SK-N-SH (cell line): ENCODE measurements around the gene CD46. TPM values are rescaled to one million over a fixed set of nuclear protein-coding genes. Genes with fewer than 3 reads are reported as not detected.

Experiments used
- CTCF ChIA-PET: fragments of 300-600, 350-600 bp; formaldehyde crosslinking; extraction: SDS; loops from one replicate; lab custom pipeline; 2021; lab: Yijun Ruan, JAX
- POLR2A ChIA-PET: fragments of 350-600 bp; sonication (Branson Sonifier 250); formaldehyde crosslinking; extraction: SDS; loops from one replicate; lab custom pipeline; 2020; ENCODE audit warnings: antibody characterized with exemption, inconsistent platforms; lab: Yijun Ruan, JAX
- DNase-seq: peaks from one replicate; pipeline ENCODE4 v3.0.0; 2012
- H2AFZ ChIP-seq: fragments of 200-600 bp; sonication (generic); 2 replicates; pipeline ENCODE4 v1.8.1; 2016; ENCODE audit warnings: antibody characterized with exemption, mild to moderate bottlenecking, low read depth
- H3F3A ChIP-seq: fragments of 200-600 bp; sonication (generic); replicated peaks from 2 replicates; pipeline ENCODE3; 2016; ENCODE audit warnings: antibody characterized with exemption, mild to moderate bottlenecking; ENCODE audit not compliant: insufficient read depth
- H3K27ac ChIP-seq, 2 experiments: fragments of 200-500 bp in 1 of 2; fragments of 200-600 bp in 1 of 2; sonication (Bioruptor generic) in 1 of 2; sonication (generic), shearing (Covaris generic) in 1 of 2; 2 replicates each; pipeline versions ENCODE4 v1.5.1 to v1.6.1; 2014 to 2016; ENCODE audit warnings: low read depth in 2 of 2, inconsistent platforms in 1 of 2, low read length in 1 of 2, mild to moderate bottlenecking in 1 of 2, mixed read lengths in 1 of 2
- H3K27me3 ChIP-seq: fragments of 200-600 bp; sonication (generic), shearing (Covaris generic); 2 replicates; pipeline ENCODE4 v1.6.1; 2016; ENCODE audit warnings: mixed run types; ENCODE audit not compliant: insufficient read depth
- H3K36me3 ChIP-seq, 2 experiments: fragments of 200-500 bp in 1 of 2; fragments of 200-600 bp in 1 of 2; sonication (Bioruptor generic) in 1 of 2; sonication (generic) in 1 of 2; replicated peaks in 1 of 2; 2 replicates each; pipeline versions ENCODE3 to v1.5.1; 2014 to 2016; ENCODE audit warnings: low read length in 1 of 2, mild to moderate bottlenecking in 1 of 2; ENCODE audit not compliant: insufficient read depth in 2 of 2, control insufficient read depth in 1 of 2
- H3K4me1 ChIP-seq, 2 experiments: fragments of 200-500 bp in 1 of 2; fragments of 200-600 bp in 1 of 2; sonication (Bioruptor generic) in 1 of 2; sonication (generic), shearing (Covaris generic) in 1 of 2; 2 replicates each; pipeline versions ENCODE4 v1.5.1 to v1.6.1; 2014 to 2016; ENCODE audit warnings: low read depth in 1 of 2, low read length in 1 of 2, mixed run types in 1 of 2; ENCODE audit not compliant: insufficient read depth in 2 of 2, control insufficient read depth in 1 of 2
- H3K4me2 ChIP-seq: fragments of 200-600 bp; sonication (generic), shearing (Covaris generic); 2 replicates; pipeline ENCODE4 v1.6.1; 2017; ENCODE audit warnings: mixed run types
- H3K4me3 ChIP-seq, 2 experiments: fragments of 200-500 bp in 1 of 2; fragments of 200-600 bp in 1 of 2; sonication (Bioruptor generic) in 1 of 2; sonication (generic), shearing (Covaris generic) in 1 of 2; 2 replicates each; pipeline versions ENCODE4 v1.5.1 to v1.8.1; 2014 to 2016; ENCODE audit warnings: low read depth in 2 of 2, inconsistent platforms in 1 of 2, low read length in 1 of 2, mild to moderate bottlenecking in 1 of 2, mixed read lengths in 1 of 2, moderate library complexity in 1 of 2
- H3K79me2 ChIP-seq: fragments of 200-600 bp; sonication (generic); 2 replicates; pipeline ENCODE4 v1.8.1; 2017; ENCODE audit warnings: mild to moderate bottlenecking; ENCODE audit not compliant: insufficient read depth
- H3K9ac ChIP-seq: fragments of 200-600 bp; sonication (generic); 2 replicates; pipeline ENCODE4 v1.6.1; 2017; ENCODE audit warnings: mixed run types
- H3K9me2 ChIP-seq: fragments of 200-600 bp; sonication (generic); 2 replicates; pipeline ENCODE4 v1.6.1; 2017; ENCODE audit warnings: mixed run types
- H3K9me3 ChIP-seq: fragments of 200-600 bp; sonication (generic); 2 replicates; pipeline ENCODE4 v1.6.1; 2017; ENCODE audit warnings: mixed run types, mild to moderate bottlenecking, moderate library complexity
- H4K20me1 ChIP-seq: fragments of 200-600 bp; sonication (generic); 2 replicates; pipeline ENCODE4 v1.6.1; 2017; ENCODE audit warnings: mild to moderate bottlenecking, mixed run types; ENCODE audit not compliant: insufficient read depth
- EZH2phosphoT487 ChIP-seq: fragments of 200-600 bp; sonication (generic); IDR thresholded peaks from 2 replicates; pipeline ENCODE4 v1.6.1; 2017; ENCODE audit warnings: low read depth, mixed run types, mild to moderate bottlenecking, antibody characterized with exemption, moderate library complexity, borderline replicate concordance
- GATA2 ChIP-seq: sonication (generic); formaldehyde crosslinking; IDR thresholded peaks from 2 replicates; pipeline ENCODE4 v1.5.0; 2020; ENCODE audit warnings: mild to moderate bottlenecking, missing genetic modification reagents
- POLR2AphosphoS5 ChIP-seq: IDR thresholded peaks from 2 replicates; pipeline ENCODE4 v1.6.1; 2012; ENCODE audit warnings: low read depth, low read length
- RAD21 ChIP-seq: IDR thresholded peaks from 2 replicates; pipeline ENCODE4 v1.6.1; 2012; ENCODE audit warnings: mild to moderate bottlenecking, low read length
- RCOR1 ChIP-seq: fragments of 150-350 bp; IDR thresholded peaks from 2 replicates; pipeline ENCODE4 v1.6.1; 2017; ENCODE audit warnings: antibody characterized with exemption, low read length
- SMC3 ChIP-seq: IDR thresholded peaks from 2 replicates; pipeline ENCODE4 v1.6.1; 2012; ENCODE audit warnings: low read depth, low read length, improper control_type of control experiment
- TCF12 ChIP-seq: IDR thresholded peaks from 2 replicates; pipeline ENCODE4 v1.4.0; 2012
- WGBS: methylation state at CpG from one replicate; pipeline ENCODE4 v1.1.6; 2017; ENCODE audit warnings: low lambda C conversion rate; 5-methylcytosine and 5-hydroxymethylcytosine counted together
- polyA plus RNA-seq, 3 experiments: library from polyadenylated mRNA; depleted of rRNA; stranded (reverse); fragments of >200 nt; gene quantifications; 2 replicates each; pipeline ENCODE4 v1.2.3, GENCODE V29; 2012
- TF ChIP-seq, protein P1 (sequence below): IDR thresholded peaks from 2 replicates; pipeline ENCODE4 v1.4.0; 2012; ENCODE audit warnings: low read depth, borderline replicate concordance
- TF ChIP-seq, protein P2 (sequence below): fragments of 200-600 bp; sonication (generic); IDR thresholded peaks from 2 replicates; pipeline ENCODE4 v1.6.1; 2017; ENCODE audit warnings: antibody characterized with exemption, mild to moderate bottlenecking, moderate library complexity

The CD46 gene
- polyA plus RNA-seq, 1 of the 3 experiments (the other 2 are of a cell fraction) = 56.0 TPM

DNA sequence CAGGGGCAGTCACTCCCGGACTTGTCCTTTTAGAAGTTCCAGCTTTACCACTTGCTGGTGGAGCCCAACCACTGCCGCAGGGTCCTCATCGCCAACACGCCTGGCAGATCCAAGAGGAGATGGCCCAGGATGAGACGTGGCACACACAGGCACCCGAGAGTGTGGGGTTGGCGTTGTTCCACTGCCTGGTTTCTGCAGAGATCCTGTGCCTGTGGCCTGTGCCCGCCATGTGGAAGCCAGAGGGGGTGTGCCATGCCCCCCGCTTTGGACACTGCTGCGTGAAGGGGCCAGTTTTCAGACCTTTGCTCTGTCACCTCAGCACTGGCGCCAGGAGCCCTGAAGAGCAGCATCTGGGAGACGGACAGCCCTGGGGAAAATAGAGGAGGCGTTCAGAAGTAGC is 10.8 kb downstream of the CD46 start:
- no peak for DNase-seq
- no peak overlapping the region for H3K4me2 ChIP-seq
- TF ChIP-seq RAD21 (no peak), TCF12 (no peak), RCOR1 (no peak), POLR2AphosphoS5 (no peak), EZH2phosphoT487 (no peak), SMC3 (no peak), GATA2 (CRISPR knock-in tag) (no peak)
- TF ChIP-seq, protein P1, sequence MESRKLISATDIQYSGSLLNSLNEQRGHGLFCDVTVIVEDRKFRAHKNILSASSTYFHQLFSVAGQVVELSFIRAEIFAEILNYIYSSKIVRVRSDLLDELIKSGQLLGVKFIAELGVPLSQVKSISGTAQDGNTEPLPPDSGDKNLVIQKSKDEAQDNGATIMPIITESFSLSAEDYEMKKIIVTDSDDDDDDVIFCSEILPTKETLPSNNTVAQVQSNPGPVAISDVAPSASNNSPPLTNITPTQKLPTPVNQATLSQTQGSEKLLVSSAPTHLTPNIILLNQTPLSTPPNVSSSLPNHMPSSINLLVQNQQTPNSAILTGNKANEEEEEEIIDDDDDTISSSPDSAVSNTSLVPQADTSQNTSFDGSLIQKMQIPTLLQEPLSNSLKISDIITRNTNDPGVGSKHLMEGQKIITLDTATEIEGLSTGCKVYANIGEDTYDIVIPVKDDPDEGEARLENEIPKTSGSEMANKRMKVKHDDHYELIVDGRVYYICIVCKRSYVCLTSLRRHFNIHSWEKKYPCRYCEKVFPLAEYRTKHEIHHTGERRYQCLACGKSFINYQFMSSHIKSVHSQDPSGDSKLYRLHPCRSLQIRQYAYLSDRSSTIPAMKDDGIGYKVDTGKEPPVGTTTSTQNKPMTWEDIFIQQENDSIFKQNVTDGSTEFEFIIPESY = no peak
- TF ChIP-seq, protein P2, sequence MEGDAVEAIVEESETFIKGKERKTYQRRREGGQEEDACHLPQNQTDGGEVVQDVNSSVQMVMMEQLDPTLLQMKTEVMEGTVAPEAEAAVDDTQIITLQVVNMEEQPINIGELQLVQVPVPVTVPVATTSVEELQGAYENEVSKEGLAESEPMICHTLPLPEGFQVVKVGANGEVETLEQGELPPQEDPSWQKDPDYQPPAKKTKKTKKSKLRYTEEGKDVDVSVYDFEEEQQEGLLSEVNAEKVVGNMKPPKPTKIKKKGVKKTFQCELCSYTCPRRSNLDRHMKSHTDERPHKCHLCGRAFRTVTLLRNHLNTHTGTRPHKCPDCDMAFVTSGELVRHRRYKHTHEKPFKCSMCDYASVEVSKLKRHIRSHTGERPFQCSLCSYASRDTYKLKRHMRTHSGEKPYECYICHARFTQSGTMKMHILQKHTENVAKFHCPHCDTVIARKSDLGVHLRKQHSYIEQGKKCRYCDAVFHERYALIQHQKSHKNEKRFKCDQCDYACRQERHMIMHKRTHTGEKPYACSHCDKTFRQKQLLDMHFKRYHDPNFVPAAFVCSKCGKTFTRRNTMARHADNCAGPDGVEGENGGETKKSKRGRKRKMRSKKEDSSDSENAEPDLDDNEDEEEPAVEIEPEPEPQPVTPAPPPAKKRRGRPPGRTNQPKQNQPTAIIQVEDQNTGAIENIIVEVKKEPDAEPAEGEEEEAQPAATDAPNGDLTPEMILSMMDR = no peak
- TF ChIP-seq, all 33 proteins: peak for 0
- Histone ChIP-seq H3K9me2 (no peaks in the 10 kb centered on the region), H3K4me3 (no peak overlapping the region), H3K27me3 (no peaks in the 10 kb centered on the region), H3K79me2 (no peaks in the 10 kb centered on the region), H3K27ac (no peak overlapping the region), H4K20me1 (no peaks in the 10 kb centered on the region), H3K36me3 (peaks cover 64 to 95% of the 10 kb centered on the region in 2 experiments), H2AFZ (no peak overlapping the region), H3K9ac (no peak overlapping the region), H3K4me1 (no peaks in the 10 kb centered on the region), H3K9me3 (no peaks in the 10 kb centered on the region), H3F3A (no peaks in the 10 kb centered on the region)
- ChIA-PET CTCF (interaction anchor here (0.6 to 1.5 kb wide), 3 partner anchors 10 to 87 kb away, joined by 3 to 4 read pairs (median 4); no protein-coding TSS in a partner anchor), POLR2A (no interaction called here)
- 98% methylated on average over 8 of the region's 13 CpGs for WGBS

DNA sequence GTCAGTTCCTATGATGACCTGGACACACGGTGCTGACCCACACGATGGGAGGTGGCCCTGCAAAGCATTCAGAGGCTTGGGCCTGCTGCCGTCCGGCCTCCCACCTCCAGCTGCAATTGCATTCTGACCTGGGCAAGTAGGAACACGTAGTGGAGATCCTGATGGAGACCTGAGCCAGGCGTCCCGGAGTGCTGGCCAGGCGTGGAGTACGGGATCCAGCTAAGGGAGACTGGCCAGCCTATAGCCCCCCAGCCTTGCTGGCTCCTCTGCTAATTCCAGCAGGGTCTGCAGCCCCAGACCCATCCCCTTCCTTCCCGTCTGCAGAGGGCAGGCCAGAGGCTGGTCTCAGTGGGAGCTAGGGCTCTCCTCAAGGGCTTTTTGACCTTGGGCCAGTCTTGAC is 11.2 kb downstream of the CD46 start:
- no peaks in the 10 kb centered on the region for H3K9me3 ChIP-seq
- no peaks in the 10 kb centered on the region for H3K4me1 ChIP-seq
- no peak overlapping the region for H3K4me3 ChIP-seq
- no peaks in the 10 kb centered on the region for H3K79me2 ChIP-seq
- no peak for TF ChIP-seq RCOR1
- TF ChIP-seq, all 33 proteins: peak for 0
- no peak overlapping the region for H3K27ac ChIP-seq
- 98% methylated on average over 6 of the region's 10 CpGs for WGBS
- POLR2A ChIA-PET = no interaction called here
- CTCF ChIA-PET = interaction anchor here (0.6 to 1.5 kb wide), 4 partner anchors 10 to 87 kb away, joined by 3 to 4 read pairs (median 4); no protein-coding TSS in a partner anchor
- H3K36me3 ChIP-seq = peaks cover 64 to 95% of the 10 kb centered on the region in 2 experiments
- H3K27me3 ChIP-seq = no peaks in the 10 kb centered on the region
- H3F3A ChIP-seq = no peaks in the 10 kb centered on the region
- H4K20me1 ChIP-seq = no peaks in the 10 kb centered on the region
- DNase-seq = no peak
- no peak overlapping the region for H2AFZ ChIP-seq
- no peaks in the 10 kb centered on the region for H3K9me2 ChIP-seq
- H3K9ac ChIP-seq = no peak overlapping the region
- H3K4me2 ChIP-seq = no peak overlapping the region
